IgD-negative memory B cell (primary cell): ENCODE measurements around the gene MEGF6. TPM values are rescaled to one million over a fixed set of nuclear protein-coding genes. Genes with fewer than 3 reads are reported as not detected.
"Not testable (repeated sequence)": the region's sequence is repeated elsewhere in the genome, so short reads cannot be mapped to it uniquely, and the experiment has no call there.

Experiments used
- H3K27ac Mint-ChIP-seq, 3 donors: one replicate each; pipeline ENCODE4 v1.8.0; 2020 to 2022; ENCODE audit warnings: mild to moderate bottlenecking in 3 of 3, mixed read lengths in 3 of 3, moderate library complexity in 1 of 3
- H3K27me3 Mint-ChIP-seq: one replicate; pipeline ENCODE4 v1.8.0; 2021; ENCODE audit warnings: mixed read lengths
- H3K36me3 Mint-ChIP-seq: one replicate; pipeline ENCODE4 v1.8.0; 2020; ENCODE audit warnings: mild to moderate bottlenecking, mixed read lengths
- H3K4me1 Mint-ChIP-seq, 3 donors: one replicate each; pipeline ENCODE4 v1.8.0; 2020 to 2022; ENCODE audit warnings: mixed read lengths in 3 of 3, mild to moderate bottlenecking in 1 of 3
- H3K4me3 Mint-ChIP-seq, 4 donors: one replicate each; pipeline ENCODE4 v1.8.0; 2020 to 2022; ENCODE audit warnings: mild to moderate bottlenecking in 4 of 4, mixed read lengths in 4 of 4, moderate library complexity in 3 of 4
- H3K9me3 Mint-ChIP-seq, 3 donors: one replicate each; pipeline ENCODE4 v1.8.0; 2020 to 2021; ENCODE audit warnings: mixed read lengths in 3 of 3, mild to moderate bottlenecking in 1 of 3
- polyA plus RNA-seq: library from polyadenylated mRNA; unstranded; fragments of 300-500 nt; fragmentation: Illumina TruSeq; gene quantifications from one replicate; pipeline ENCODE4 v1.2.3, GENCODE V29; 2021

MEGF6 gene
- polyA plus RNA-seq, 1 donor from 2014 or later: 2.3 TPM

GRCh38 chr1:3590951-3591865 lies 20.1 kb downstream of the MEGF6 start:
- Mint-ChIP-seq H3K36me3 (no peaks in the 10 kb centered on the region), H3K27ac (no peak overlapping the region), H3K27me3 (no peaks in the 10 kb centered on the region), H3K4me3 (no peak overlapping the region), H3K9me3 (no peaks in the 10 kb centered on the region), H3K4me1 (peaks cover 0 to 3% (median 3%) of the 10 kb centered on the region in 3 donors)

- Mint-ChIP-seq H3K27ac (no peak overlapping the region), H3K4me3 (no peak overlapping the region), H3K27me3 (no peaks in the 10 kb centered on the region), H3K9me3 (no peaks in the 10 kb centered on the region), H3K36me3 (no peaks in the 10 kb centered on the region), H3K4me1 (peaks cover 0 to 3% (median 3%) of the 10 kb centered on the region in 3 donors)
These were observed 21.1 kb downstream of the MEGF6 start for GRCh38 chr1:3590139-3590763.

- Mint-ChIP-seq H3K27me3 (no peaks in the 10 kb centered on the region), H3K9me3 (no peaks in the 10 kb centered on the region), H3K36me3 (no peaks in the 10 kb centered on the region), H3K4me1 (no peaks in the 10 kb centered on the region), H3K27ac (no peak overlapping the region), H3K4me3 (no peak overlapping the region)
These were observed 22.9 kb downstream of the MEGF6 start for GRCh38 chr1:3588395-3588794.

GRCh38 chr1:3586986-3587759 lies 24.1 kb downstream of the MEGF6 start:
- H3K4me1 Mint-ChIP-seq: no peaks in the 10 kb centered on the region
- H3K36me3 Mint-ChIP-seq: no peaks in the 10 kb centered on the region
- H3K9me3 Mint-ChIP-seq: no peaks in the 10 kb centered on the region
- H3K4me3 Mint-ChIP-seq: no peak overlapping the region
- H3K27me3 Mint-ChIP-seq: no peaks in the 10 kb centered on the region
- H3K27ac Mint-ChIP-seq: no peak overlapping the region

GRCh38 chr1:3585940-3586568 lies 25.3 kb downstream of the MEGF6 start:
- H3K4me3 Mint-ChIP-seq: no peak overlapping the region
- no peaks in the 10 kb centered on the region for H3K9me3 Mint-ChIP-seq
- H3K4me1 Mint-ChIP-seq: no peaks in the 10 kb centered on the region

GRCh38 chr1:3585353-3585868 lies 25.9 kb downstream of the MEGF6 start:
- not testable (repeated sequence) for H3K27ac Mint-ChIP-seq, H3K4me1 Mint-ChIP-seq, H3K36me3 Mint-ChIP-seq, H3K27me3 Mint-ChIP-seq, H3K9me3 Mint-ChIP-seq, H3K4me3 Mint-ChIP-seq

More at GRCh38 chr1:3585940-3586568, 25.3 kb downstream of the MEGF6 start:
- Mint-ChIP-seq H3K27ac (no peak overlapping the region), H3K27me3 (no peaks in the 10 kb centered on the region), H3K36me3 (no peaks in the 10 kb centered on the region)

- Mint-ChIP-seq H3K9me3 (no peaks in the 10 kb centered on the region), H3K27ac (no peak overlapping the region), H3K4me3 (no peak overlapping the region), H3K4me1 (no peaks in the 10 kb centered on the region), H3K36me3 (no peaks in the 10 kb centered on the region), H3K27me3 (no peaks in the 10 kb centered on the region)
These were observed 26.4 kb downstream of the MEGF6 start for GRCh38 chr1:3584915-3585314.

GRCh38 chr1:3583751-3584150 lies 27.6 kb downstream of the MEGF6 start:
- not testable (repeated sequence) for H3K9me3 Mint-ChIP-seq, H3K36me3 Mint-ChIP-seq, H3K27me3 Mint-ChIP-seq, H3K4me3 Mint-ChIP-seq, H3K4me1 Mint-ChIP-seq, H3K27ac Mint-ChIP-seq

GRCh38 chr1:3581296-3582036 lies 29.8 kb downstream of the MEGF6 start:
- Mint-ChIP-seq H3K36me3 (no peaks in the 10 kb centered on the region), H3K9me3 (no peaks in the 10 kb centered on the region), H3K27ac (no peak overlapping the region), H3K4me1 (peaks cover 0 to 3% (median 0%) of the 10 kb centered on the region in 3 donors), H3K27me3 (peaks cover 6% of the 10 kb centered on the region), H3K4me3 (no peak overlapping the region)

GRCh38 chr1:3580231-3580630 lies 31.1 kb downstream of the MEGF6 start:
- Mint-ChIP-seq H3K27ac (no peak overlapping the region), H3K27me3 (peaks cover 6% of the 10 kb centered on the region), H3K36me3 (no peaks in the 10 kb centered on the region), H3K4me3 (no peak overlapping the region), H3K4me1 (peaks cover 0 to 3% (median 0%) of the 10 kb centered on the region in 3 donors), H3K9me3 (no peaks in the 10 kb centered on the region)

- Mint-ChIP-seq H3K4me3 (no peak overlapping the region), H3K27me3 (peaks cover 6% of the 10 kb centered on the region), H3K9me3 (no peaks in the 10 kb centered on the region), H3K4me1 (peaks cover 0 to 3% (median 0%) of the 10 kb centered on the region in 3 donors), H3K36me3 (no peaks in the 10 kb centered on the region), H3K27ac (no peak overlapping the region)
These were observed 31.7 kb downstream of the MEGF6 start for GRCh38 chr1:3579626-3580025.

- H3K9me3 Mint-ChIP-seq: no peaks in the 10 kb centered on the region
- H3K27ac Mint-ChIP-seq: no peak overlapping the region
- H3K27me3 Mint-ChIP-seq: peaks cover 8% of the 10 kb centered on the region
- peaks cover 0 to 3% (median 0%) of the 10 kb centered on the region in 3 donors for H3K4me1 Mint-ChIP-seq
- no peak overlapping the region for H3K4me3 Mint-ChIP-seq
- H3K36me3 Mint-ChIP-seq: peaks cover 2% of the 10 kb centered on the region
These were observed 32.4 kb downstream of the MEGF6 start for GRCh38 chr1:3578906-3579305.

GRCh38 chr1:3578433-3578805 lies 32.9 kb downstream of the MEGF6 start:
- H3K27ac Mint-ChIP-seq: no peak overlapping the region
- no peaks in the 10 kb centered on the region for H3K9me3 Mint-ChIP-seq

More at GRCh38 chr1:3578433-3578805, 32.9 kb downstream of the MEGF6 start:
- Mint-ChIP-seq H3K4me1 (peaks cover 0 to 3% (median 0%) of the 10 kb centered on the region in 3 donors), H3K36me3 (peaks cover 2% of the 10 kb centered on the region), H3K27me3 (peaks cover 8% of the 10 kb centered on the region), H3K4me3 (no peak overlapping the region)
